Measurements from ENCODE around the gene KRTAP4-1.
"Not testable (repeated sequence)": the region's sequence is repeated elsewhere in the genome, so short reads cannot be mapped to it uniquely, and the experiment has no call there.

The KRTAP4-1 gene

GRCh38 chr17:41171886-41172285 is 12.8 kb downstream of the KRTAP4-1 start:
- no peak for DNase-seq (ENCODE audit: low spot score)

DNA sequence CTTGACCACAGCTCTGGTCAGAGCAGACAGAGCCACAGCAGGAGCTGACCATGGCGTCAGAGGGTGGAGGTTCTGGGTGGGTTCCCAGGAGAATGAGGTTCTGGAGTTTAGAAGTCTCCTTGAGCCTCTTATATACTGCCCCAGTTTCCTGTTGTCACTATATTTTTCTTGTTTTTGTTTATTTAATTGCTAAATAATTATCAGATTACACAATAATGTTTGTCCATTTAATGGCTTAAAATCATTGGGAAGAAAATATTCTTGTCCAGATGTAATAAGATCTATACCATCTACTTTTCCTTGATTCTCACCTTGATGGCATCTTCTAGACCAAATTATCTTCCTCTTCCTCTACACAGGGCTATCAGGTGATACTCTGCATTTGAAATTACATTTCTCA is 16.6 kb downstream of the KRTAP4-1 start, which contains the start of gene KRTAP4-3:
Gene KRTAP4-3, minus strand, starts transcription at position 101 of the 400 bp plus-strand sequence. Its CDS starts 49 bp downstream, at position 52.
- no peak for DNase-seq (ENCODE audit: low spot score)

DNA sequence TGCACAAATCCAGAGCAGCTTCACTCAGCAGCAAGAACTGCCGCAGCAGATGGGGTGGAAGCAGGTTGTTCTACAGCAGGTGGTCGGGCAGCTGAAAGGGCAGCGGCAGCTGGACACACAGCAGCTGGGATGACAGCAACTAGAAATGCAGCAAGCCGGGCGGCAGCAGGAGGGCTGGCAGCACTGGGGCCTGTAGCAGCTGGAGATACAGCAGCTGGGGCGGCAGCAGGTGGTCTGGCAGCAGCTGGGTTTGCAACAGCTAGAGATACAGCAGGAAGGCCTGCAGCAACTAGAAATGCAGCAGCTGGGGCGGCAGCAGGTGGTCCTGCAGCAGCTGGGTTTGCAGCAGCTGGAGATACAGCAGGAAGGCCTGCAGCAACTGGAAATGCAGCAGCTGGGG is 17.1 kb downstream of the KRTAP4-1 start:
- DNase-seq (ENCODE audit: low spot score): no peak

DNA sequence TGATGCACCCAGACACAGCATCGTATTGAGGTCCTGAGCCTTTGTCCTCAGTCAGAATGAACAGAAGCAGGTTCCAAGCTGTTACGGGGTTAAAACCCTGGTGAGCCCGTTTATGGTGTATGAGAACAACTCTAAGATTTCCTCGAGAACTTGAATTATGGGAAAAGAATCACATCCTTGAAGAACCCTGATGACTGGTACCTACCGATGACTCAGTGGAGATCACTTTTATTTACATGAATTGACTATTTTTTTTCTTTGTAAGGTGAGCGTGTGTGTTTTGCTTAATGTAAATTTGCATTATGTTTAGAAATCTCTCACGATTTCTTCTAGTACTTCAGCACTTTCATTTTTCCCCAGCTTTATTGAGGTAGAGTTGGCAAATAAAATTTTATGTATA is 20.9 kb downstream of the KRTAP4-1 start:
- no peak for DNase-seq (ENCODE audit: low spot score)

GRCh38 chr17:41160648-41161047 is 24.1 kb downstream of the KRTAP4-1 start, which contains the start of gene KRTAP4-4:
TSS of gene KRTAP4-4 (minus strand) at chr17:41160748. CDS start at chr17:41160691, 57 bp downstream.
- no peak for DNase-seq (ENCODE audit: low spot score)

DNA sequence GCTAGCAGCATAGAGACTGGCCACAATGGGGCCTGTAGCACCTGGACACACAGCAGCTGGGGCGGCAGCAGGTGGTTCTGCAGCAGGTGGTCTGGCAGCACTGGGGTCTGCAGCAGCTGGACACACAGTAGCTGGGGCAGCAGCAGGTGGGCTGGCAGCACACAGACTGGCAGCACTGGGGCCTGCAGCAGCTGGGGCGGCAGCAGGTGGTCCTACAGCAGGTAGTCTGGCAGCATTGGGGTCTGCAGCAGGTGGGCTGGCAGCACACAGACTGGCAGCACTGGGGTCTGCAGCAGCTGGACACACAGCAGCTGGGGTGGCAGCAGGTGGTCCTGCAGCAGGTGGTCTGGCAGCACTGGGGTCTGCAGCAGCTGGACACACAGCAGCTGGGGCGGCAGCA is 24.5 kb downstream of the KRTAP4-1 start:
- not testable (repeated sequence) for DNase-seq (ENCODE audit: low spot score)

- DNase-seq (ENCODE audit: low spot score): no peak
These were observed 30.9 kb downstream of the KRTAP4-1 start for GRCh38 chr17:41153856-41154255.

GRCh38 chr17:41151525-41151924 is 33.2 kb downstream of the KRTAP4-1 start:
- DNase-seq (ENCODE audit: low spot score): no peak

DNA sequence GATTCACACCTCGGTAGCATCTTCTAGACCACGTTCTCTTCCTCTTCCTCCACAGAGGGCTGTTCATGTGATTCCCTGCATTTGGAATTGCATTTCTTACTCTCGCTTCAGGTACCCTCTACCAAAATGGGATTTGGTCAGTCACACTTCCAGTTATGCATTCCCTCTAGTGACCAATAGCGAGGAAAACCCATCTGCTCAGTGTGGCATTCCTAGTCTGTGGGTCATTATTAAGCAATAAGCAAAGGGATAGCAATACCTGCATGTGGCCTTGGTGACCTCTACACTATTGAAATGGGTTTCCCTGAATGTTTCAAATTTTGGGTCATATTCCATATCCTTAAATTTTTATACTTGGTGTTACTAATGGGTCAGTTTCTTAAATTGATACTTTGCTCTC is 34.7 kb downstream of the KRTAP4-1 start:
- DNase-seq (ENCODE audit: low spot score): no peak

DNA sequence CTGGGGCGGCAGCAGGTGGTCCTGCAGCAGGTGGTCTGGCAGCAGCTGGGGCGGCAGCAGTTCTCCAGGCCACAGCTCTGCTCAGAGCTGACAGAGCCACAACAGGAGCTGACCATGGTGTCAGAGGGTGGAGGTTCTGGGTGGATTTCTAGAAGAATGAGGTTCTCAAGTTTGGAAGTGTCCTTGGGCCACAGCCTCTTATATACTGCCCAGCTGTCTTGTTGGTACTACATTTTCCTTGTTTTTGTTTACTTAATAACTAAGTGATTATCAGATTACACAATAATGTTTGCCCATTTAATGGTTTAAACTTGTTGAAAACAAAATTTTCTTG is 35.1 kb downstream of the KRTAP4-1 start, which contains the start of gene KRTAP4-5:
Gene KRTAP4-5, minus strand, starts transcription at position 174 of the 334 bp plus-strand sequence. Its CDS starts 58 bp downstream, at position 116.
- DNase-seq (ENCODE audit: low spot score): no peak

DNA sequence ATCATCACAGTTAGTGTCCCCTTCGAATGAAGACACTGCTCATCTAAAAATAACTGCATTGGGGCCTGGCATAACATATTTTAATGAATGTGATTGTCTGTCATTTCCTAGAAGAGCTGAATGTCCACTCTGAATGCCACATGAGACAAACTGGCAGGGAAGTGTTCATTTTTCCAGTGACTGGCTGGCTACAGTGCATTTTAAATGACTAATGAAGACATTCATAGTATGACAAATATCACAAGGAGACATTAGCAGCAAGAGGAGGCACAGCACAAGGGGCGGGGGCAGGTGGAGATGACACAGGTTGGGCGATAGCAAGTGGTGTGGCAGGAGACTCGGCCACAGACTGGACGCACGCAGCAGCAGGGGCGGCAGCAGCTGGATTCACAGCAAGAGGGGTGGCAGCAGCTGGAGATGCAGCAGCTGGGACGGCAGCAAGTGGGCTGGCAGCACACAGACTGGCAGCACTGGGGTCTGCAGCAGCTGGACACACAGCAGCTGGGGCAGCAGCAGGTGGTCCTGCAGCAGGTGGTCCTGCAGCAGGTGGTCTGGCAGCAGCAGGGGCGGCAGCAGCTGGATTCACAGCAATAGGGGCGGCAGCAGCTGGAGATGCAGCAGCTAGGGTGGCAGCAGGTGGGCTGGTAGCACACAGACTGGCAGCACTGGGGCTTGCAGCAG is 35.6 kb downstream of the KRTAP4-1 start:
- not testable (repeated sequence) for DNase-seq (ENCODE audit: low spot score)

DNA sequence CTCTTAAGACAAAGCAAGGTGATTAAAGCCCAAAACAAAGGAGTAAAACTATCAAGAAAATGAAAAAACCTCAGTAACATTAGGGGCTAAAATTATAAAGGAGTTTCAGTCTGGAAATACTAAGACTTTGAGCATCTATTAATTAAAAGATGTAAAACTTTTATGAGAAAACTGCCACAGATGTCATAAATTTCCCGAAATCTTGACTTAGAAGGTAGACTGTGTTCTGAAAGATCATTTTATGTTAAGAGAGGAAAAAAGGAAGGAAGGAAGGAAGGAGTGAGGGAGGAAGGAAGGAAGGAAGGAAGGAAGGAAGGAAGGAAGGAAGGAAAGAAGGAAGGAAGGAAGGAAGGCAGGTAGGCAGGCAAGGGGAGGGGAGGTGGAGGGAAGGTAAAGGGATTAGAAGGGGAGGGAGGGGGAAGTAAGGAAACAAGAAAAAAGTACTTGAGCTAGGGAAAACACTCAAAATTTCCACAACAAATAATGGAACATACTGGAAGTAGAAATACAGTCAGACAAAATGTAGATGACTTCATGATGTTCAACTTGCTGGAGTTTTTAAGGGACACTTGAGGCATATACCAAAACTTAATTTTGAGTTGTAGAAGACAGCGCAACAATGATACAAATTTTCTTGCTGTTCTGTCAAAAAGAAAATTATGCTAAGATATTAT is 37.0 kb downstream of the KRTAP4-1 start:
- DNase-seq (ENCODE audit: low spot score): no peak

- DNase-seq (ENCODE audit: low spot score): no peak
These were observed 39.5 kb downstream of the KRTAP4-1 start for GRCh38 chr17:41145261-41145660.

DNA sequence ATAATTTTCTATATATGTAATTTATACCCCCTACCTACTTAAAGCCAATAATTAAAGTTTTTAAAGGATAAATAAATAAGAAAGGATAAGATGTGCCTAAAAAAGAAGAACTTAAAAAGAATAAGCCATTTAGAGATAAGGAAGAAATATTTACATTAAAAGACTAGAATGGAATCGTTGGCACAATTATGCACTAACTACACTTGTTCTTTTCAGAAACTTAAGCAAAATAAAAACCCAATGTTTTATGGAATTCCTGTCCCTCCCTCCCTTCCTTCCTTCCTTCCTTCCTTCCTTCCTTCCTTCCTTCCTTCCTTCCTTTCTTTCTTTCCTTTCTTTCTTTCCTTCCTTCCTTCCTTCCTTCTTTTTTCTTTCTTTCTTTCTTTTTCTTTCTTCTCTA is 39.9 kb downstream of the KRTAP4-1 start:
- DNase-seq (ENCODE audit: low spot score): no peak

DNA sequence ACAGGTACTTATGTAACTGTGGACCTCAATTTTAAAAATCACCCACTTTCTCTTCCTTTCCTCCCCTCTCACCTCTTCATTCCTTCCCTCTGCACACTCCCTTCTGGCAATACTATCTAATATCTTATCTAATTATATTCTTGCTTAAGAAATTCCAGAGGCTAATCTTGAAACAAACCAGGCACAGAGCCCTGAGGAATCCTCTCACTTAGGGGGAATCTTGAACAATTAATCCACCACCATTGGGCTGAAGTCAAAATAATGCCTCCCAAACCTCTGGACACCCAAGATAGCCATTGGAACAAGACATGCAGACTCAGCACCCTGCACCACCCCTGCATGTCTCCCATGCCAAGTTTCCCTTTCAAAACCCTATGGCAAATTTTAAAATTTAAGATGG is 43.4 kb downstream of the KRTAP4-1 start:
- no peak for DNase-seq (ENCODE audit: low spot score)

- DNase-seq (ENCODE audit: low spot score): no peak
These were observed 44.2 kb downstream of the KRTAP4-1 start, which contains the start of gene KRTAP4-6 for GRCh38 chr17:41140360-41141131. TSS of gene KRTAP4-6 (minus strand) at chr17:41140544. CDS start at chr17:41140487, 57 bp downstream.

GRCh38 chr17:41139865-41140264 is 44.8 kb downstream of the KRTAP4-1 start:
- DNase-seq (ENCODE audit: low spot score): not testable (repeated sequence)
